ENCODE data around the gene CCDC83. TPM values are rescaled to one million over a fixed set of nuclear protein-coding genes. Genes with fewer than 3 reads are reported as not detected.

Gene CCDC83
- total and polyA plus RNA-seq, 9 of the 15 experiments (the other 6 are each of a cell fraction or from before 2014, with no cell fraction given) = not detected

DNA sequence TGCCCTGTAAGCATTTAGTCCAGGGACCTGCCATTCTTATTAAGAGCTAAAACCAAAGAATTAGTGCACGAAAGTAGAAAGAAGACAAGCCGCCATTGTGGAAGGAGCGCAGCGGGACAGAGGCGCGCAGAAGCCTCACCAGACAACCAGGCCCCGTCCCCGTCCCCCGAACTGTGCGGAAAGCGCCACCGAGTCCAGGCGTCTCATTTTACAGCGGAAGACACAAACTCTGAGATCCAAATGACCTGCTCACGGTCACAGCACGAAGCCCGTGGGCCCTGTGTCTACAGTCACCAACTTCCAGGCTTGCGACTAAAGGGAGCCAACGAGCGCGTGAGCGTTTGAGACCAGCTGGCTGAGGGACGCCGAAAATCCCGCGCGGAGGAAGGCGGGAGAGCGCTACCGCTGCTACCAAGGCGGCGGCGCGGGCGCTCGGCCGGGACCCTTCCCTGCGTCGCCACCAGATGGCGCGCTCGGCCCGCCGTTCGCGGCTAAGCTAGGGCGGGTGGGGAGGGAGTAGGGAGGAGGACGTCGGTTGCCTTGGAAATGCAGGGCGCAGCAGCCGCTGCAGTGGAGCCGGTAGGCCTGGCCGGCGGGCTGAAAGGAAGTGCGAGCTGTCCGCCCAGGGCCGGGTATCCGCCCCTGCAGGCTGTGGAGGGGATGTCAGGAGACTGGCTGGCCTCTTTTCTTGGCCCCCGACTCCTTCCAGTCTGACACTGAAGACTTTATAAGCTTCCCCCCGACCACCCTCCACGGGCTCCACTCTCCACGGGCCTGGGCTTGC, 434 bp upstream of the CCDC83 start (continued):
- TF ChIP-seq HNRNPLL (IDR thresholded peaks at IDR 0.05; ENCODE audit: low read depth, low read length, poor library complexity, severe bottlenecking) = peak; percentile 40
- peak; percentile 77; the same call in 1 of the 2 replicates for TF ChIP-seq ETV5 (CRISPR knock-in tag; IDR thresholded peaks at IDR 0.05; ENCODE audit: low read depth)
- TF ChIP-seq KDM2B (CRISPR knock-in tag; IDR thresholded peaks at IDR 0.05) = 0 out of 2 replicates have a peak, but pooled peaks have one; percentile 21
- TF ChIP-seq, protein P1, sequence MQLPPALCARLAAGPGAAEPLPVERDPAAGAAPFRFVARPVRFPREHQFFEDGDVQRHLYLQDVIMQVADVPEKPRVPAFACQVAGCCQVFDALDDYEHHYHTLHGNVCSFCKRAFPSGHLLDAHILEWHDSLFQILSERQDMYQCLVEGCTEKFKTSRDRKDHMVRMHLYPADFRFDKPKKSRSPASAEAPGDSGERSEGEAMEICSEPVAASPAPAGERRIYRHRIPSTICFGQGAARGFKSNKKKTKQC (CRISPR knock-in tag; IDR thresholded peaks at IDR 0.05) = peak; percentile 95
- TF ChIP-seq MYNN (IDR thresholded peaks at IDR 0.05) = no peak
- TF ChIP-seq MYNN (CRISPR knock-in tag; IDR thresholded peaks at IDR 0.05) = no peak
- peak; percentile 60; the same call in 1 of the 2 replicates for TF ChIP-seq ATF7 (IDR thresholded peaks at IDR 0.05)
- TF ChIP-seq CXXC5 (CRISPR knock-in tag; IDR thresholded peaks at IDR 0.05) = peak; percentile 92
- peak; percentile 73 for TF ChIP-seq ZBTB33 (CRISPR knock-in tag; IDR thresholded peaks at IDR 0.05)
- peak; percentile 52 for TF ChIP-seq C11orf30 (IDR thresholded peaks at IDR 0.05; ENCODE audit: low read depth)
- TF ChIP-seq YY1 (IDR thresholded peaks at IDR 0.05; ENCODE audit: borderline replicate concordance in 1 of 3, control insufficient read depth in 1 of 3, extremely low read depth in 1 of 3, insufficient read depth in 3 of 3, insufficient read length in 1 of 3, insufficient replicate concordance in 2 of 3, low read depth in 1 of 3, low read length in 2 of 3) = peak; percentile 41 to 84 (median 70)
- TF ChIP-seq TFE3 (CRISPR knock-in tag; IDR thresholded peaks at IDR 0.05) = no peak
- no peak for TF ChIP-seq DNMT1 (IDR thresholded peaks at IDR 0.05)
- TF ChIP-seq HNRNPK (IDR thresholded peaks at IDR 0.05; ENCODE audit: low read depth, low read length, poor library complexity, severe bottlenecking) = peak; percentile 53
- TF ChIP-seq XRCC5 (IDR thresholded peaks at IDR 0.05; ENCODE audit: low read depth, low read length) = peak; percentile 67; the same call in 1 of the 2 replicates
- peak; percentile 81 for TF ChIP-seq NFRKB (IDR thresholded peaks at IDR 0.05; ENCODE audit: low read depth)
- peak; percentile 85 to 93 (median 88) for TF ChIP-seq CTCF (IDR thresholded peaks at IDR 0.05 in 2 of 3, conservative IDR thresholded peaks at IDR 0.05 in 1 of 3; ENCODE audit: insufficient read depth in 2 of 3, low read depth in 1 of 3, low read length in 3 of 3)
- no peak for TF ChIP-seq ZNF24 (IDR thresholded peaks at IDR 0.05)
- TF ChIP-seq NFIC (IDR thresholded peaks at IDR 0.05) = no peak
- 0 out of 2 replicates have a peak, but pooled peaks have one; percentile 38 for TF ChIP-seq HLTF (IDR thresholded peaks at IDR 0.05)
- no peak for TF ChIP-seq FOXM1 (IDR thresholded peaks at IDR 0.05; ENCODE audit: low read depth)
- peak; percentile 51; the same call in 1 of the 2 replicates for TF ChIP-seq FOXM1 (CRISPR knock-in tag; IDR thresholded peaks at IDR 0.05; ENCODE audit: low read depth)
- peak; percentile 44 for TF ChIP-seq RBM25 (IDR thresholded peaks at IDR 0.05; ENCODE audit: low read depth, low read length, severe bottlenecking)

Data from K562 (cell line).